LNCAP (cell line): ENCODE measurements around the gene POU4F3.

ENCODE experiments used
- TF ChIP-seq, protein P1 (sequence below): fragments of 450-650 bp; IDR thresholded peaks from 2 replicates; pipeline ENCODE4 v1.5.1; 2017; ENCODE audit warnings: mild to moderate bottlenecking

The POU4F3 gene

DNA sequence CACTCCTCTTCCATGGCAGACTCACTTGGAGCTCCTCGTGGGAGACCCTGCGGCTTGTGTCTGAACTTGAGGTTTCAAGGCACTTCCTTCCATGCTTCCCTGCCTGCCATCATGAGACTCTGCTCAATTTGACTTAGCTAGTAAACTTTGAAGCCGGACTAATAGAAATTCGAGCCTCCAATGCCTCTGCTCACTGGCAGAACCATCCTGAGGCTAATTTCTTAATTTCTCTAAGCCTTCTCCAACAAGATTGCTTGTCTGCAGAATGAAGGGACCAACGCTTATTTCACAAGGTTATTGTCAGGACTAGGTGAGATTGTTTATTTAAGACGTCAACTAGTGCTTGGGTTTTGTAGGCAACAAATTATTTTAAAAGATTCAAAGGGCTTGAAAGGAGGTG is 3.2 kb downstream of the POU4F3 start:
- TF ChIP-seq, protein P1, sequence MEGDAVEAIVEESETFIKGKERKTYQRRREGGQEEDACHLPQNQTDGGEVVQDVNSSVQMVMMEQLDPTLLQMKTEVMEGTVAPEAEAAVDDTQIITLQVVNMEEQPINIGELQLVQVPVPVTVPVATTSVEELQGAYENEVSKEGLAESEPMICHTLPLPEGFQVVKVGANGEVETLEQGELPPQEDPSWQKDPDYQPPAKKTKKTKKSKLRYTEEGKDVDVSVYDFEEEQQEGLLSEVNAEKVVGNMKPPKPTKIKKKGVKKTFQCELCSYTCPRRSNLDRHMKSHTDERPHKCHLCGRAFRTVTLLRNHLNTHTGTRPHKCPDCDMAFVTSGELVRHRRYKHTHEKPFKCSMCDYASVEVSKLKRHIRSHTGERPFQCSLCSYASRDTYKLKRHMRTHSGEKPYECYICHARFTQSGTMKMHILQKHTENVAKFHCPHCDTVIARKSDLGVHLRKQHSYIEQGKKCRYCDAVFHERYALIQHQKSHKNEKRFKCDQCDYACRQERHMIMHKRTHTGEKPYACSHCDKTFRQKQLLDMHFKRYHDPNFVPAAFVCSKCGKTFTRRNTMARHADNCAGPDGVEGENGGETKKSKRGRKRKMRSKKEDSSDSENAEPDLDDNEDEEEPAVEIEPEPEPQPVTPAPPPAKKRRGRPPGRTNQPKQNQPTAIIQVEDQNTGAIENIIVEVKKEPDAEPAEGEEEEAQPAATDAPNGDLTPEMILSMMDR = no peak

- TF ChIP-seq, protein P1 = no peak
Observed at GRCh38 chr5:146342519-146342881, 3.9 kb downstream of the POU4F3 start.

- TF ChIP-seq, protein P1 = no peak
Observed at GRCh38 chr5:146342882-146343865, 4.5 kb downstream of the POU4F3 start.

DNA sequence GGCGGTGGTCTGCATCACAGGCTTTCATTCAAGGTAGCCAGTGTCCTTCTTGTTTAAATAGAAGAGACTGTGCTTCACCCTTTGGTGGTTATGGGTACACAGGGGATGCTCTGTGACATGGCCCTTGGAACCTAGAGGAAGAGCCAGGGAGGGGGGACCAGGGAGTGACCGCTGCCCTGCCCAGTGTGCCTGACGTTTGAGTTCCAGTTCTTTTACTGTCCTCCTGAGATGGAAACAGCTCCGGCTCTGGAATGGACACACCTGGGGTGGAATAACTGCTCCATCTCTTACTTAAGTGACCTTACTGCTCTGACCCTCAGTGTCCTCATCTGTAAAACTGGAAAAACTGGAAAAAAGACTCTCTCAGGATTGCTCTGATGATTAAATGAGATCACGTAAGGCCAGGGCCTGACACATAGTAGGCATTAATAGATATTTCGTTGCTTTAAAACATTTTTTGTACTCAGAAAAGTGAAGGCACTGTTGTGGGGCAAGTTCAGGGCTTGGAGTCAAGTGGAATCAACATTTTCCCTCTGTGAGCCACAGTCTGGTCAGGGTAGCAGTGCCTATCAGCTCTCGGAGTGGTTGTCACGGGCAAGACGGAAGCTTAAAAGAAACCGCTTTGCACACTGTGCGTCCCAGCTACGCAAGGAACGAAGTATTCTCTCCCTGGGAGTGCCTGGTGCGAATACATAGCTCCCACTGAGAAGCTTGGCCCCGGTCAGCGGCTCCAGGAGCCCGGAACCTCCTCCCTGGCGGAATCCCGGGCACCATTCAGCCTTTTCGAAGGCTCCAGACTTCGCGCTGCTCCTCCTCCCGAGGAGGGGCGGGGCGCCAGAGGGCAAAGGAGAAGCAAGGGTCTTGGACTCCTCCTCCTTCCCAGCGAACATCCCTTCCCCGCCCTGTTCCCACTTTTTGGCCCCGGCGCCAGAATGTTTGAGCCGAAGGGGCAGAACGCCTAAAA is 5.8 kb downstream of the POU4F3 start:
- TF ChIP-seq, protein P1 = no peak

GRCh38 chr5:146345240-146345577 is 6.6 kb downstream of the POU4F3 start:
- TF ChIP-seq, protein P1 = no peak

- TF ChIP-seq, protein P1 = no peak
Observed at GRCh38 chr5:146345578-146346366, 7.1 kb downstream of the POU4F3 start.

DNA sequence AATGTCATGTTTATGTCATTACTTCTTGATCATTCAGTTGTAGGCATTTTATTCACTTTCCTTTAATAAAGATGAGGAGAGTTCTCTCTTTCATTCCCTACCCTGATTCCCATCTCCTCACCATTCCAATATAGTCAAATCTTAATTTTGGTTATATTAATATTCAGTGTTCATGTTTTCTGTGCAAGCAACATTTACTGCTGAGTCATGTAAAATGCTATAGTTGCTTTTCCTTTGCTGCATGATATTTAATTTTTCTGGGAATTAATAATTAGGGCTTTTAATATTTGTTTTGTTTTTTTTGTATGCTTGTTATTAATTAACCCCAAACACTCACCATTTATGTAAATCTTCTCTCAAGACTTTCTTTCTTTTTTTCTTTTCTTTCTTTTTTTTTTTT is 18.5 kb downstream of the POU4F3 start:
- TF ChIP-seq, protein P1 = no peak
